Neural cell (in vitro differentiated cells): ENCODE results near the gene GLYATL1. TPM values are rescaled to one million over a fixed set of nuclear protein-coding genes. Genes with fewer than 3 reads are reported as not detected.

Experiments
- H2AFZ ChIP-seq: fragments of 200-600, 300-800 bp; sonication (generic), shearing (Covaris generic); 2 replicates; pipeline ENCODE4 v1.6.0; 2014; ENCODE audit warnings: low read depth, mild to moderate bottlenecking, antibody characterized with exemption, low read length, moderate library complexity
- H3F3A ChIP-seq: fragments of 200-600 bp; shearing (Covaris generic); 2 replicates; pipeline ENCODE4 v1.6.1; 2016; ENCODE audit warnings: mild to moderate bottlenecking, moderate library complexity, mixed read lengths, antibody characterized with exemption, low read length; ENCODE audit not compliant: insufficient read depth, poor library complexity, severe bottlenecking
- H3K27ac ChIP-seq: fragments of 200-600, 300-800 bp; sonication (generic), shearing (Covaris generic); 2 replicates; pipeline ENCODE4 v1.5.1; 2014; ENCODE audit warnings: mild to moderate bottlenecking, low read length, moderate library complexity
- H3K27me3 ChIP-seq: fragments of 300-800, 200-600 bp; sonication (generic), shearing (Covaris generic); 2 replicates; pipeline ENCODE4 v1.6.0; 2014; ENCODE audit warnings: mild to moderate bottlenecking, low read depth, low read length, moderate library complexity; ENCODE audit not compliant: insufficient read depth
- H3K36me3 ChIP-seq: fragments of 300-800, 200-600 bp; sonication (generic), shearing (Covaris generic); 2 replicates; pipeline ENCODE4 v1.5.1; 2014; ENCODE audit warnings: mild to moderate bottlenecking, antibody characterized with exemption, low read length, moderate library complexity; ENCODE audit not compliant: insufficient read depth
- H3K4me2 ChIP-seq: fragments of 300-800, 200-600 bp; sonication (generic), shearing (Covaris generic); 2 replicates; pipeline ENCODE4 v1.6.0; 2014; ENCODE audit warnings: mild to moderate bottlenecking, low read length
- H3K4me3 ChIP-seq: fragments of 300-800, 200-600 bp; sonication (generic), shearing (Covaris generic); 2 replicates; pipeline ENCODE4 v1.5.1; 2014; ENCODE audit warnings: mild to moderate bottlenecking, low read length, moderate library complexity
- H3K79me2 ChIP-seq: fragments of 200-600 bp; shearing (Covaris generic); replicated peaks from 2 replicates; pipeline ENCODE4 v1.6.0; 2014; ENCODE audit warnings: mild to moderate bottlenecking, low read length, moderate library complexity; ENCODE audit not compliant: insufficient read depth
- H3K9ac ChIP-seq: fragments of 300-800, 200-600 bp; sonication (generic), shearing (Covaris generic); 2 replicates; pipeline ENCODE4 v1.6.1; 2016; ENCODE audit warnings: mild to moderate bottlenecking, low read length, mixed read lengths
- H3K9me2 ChIP-seq: fragments of 200-600 bp; shearing (Covaris generic); 2 replicates; pipeline ENCODE4 v1.6.1; 2016; ENCODE audit warnings: mild to moderate bottlenecking, low read length, mixed read lengths; ENCODE audit not compliant: insufficient read depth
- H3K9me3 ChIP-seq: fragments of 200-600, 300-800 bp; sonication (generic), shearing (Covaris generic); 2 replicates; pipeline ENCODE4 v1.6.1; 2016; ENCODE audit warnings: mild to moderate bottlenecking, mixed run types, low read length, moderate library complexity, mixed read lengths
- H4K20me1 ChIP-seq: fragments of 200-600 bp; shearing (Covaris generic); 2 replicates; pipeline ENCODE4 v1.6.1; 2016; ENCODE audit warnings: mild to moderate bottlenecking, mixed run types; ENCODE audit not compliant: insufficient read depth
- EP300 ChIP-seq: fragments of 450-650 bp; conservative IDR thresholded peaks from 2 replicates; pipeline ENCODE4 v1.6.1; 2014; ENCODE audit warnings: antibody characterized with exemption, mild to moderate bottlenecking, moderate library complexity; ENCODE audit not compliant: poor library complexity, severe bottlenecking
- EZH2 ChIP-seq: fragments of 200-600, 300-800 bp; shearing (Covaris generic), sonication (generic); IDR thresholded peaks from 2 replicates; pipeline ENCODE4 v1.6.1; 2014; ENCODE audit warnings: antibody characterized with exemption, low read length, borderline replicate concordance, mild to moderate bottlenecking; ENCODE audit not compliant: insufficient read depth, poor library complexity, severe bottlenecking
- MXI1 ChIP-seq: fragments of 450-650 bp; conservative IDR thresholded peaks from 2 replicates; pipeline ENCODE4 v1.6.1; 2014; ENCODE audit warnings: antibody characterized with exemption, mild to moderate bottlenecking; ENCODE audit not compliant: poor library complexity, severe bottlenecking
- POLR2AphosphoS5 ChIP-seq: IDR thresholded peaks from 2 replicates; pipeline ENCODE4 v1.6.1; 2012
- RAD21 ChIP-seq: fragments of 450-650 bp; conservative IDR thresholded peaks from 2 replicates; pipeline ENCODE4 v1.6.1; 2014; ENCODE audit warnings: antibody characterized with exemption, mild to moderate bottlenecking, moderate library complexity
- SMC3 ChIP-seq: fragments of 450-650 bp; conservative IDR thresholded peaks from 2 replicates; pipeline ENCODE4 v1.6.1; 2014; ENCODE audit warnings: antibody characterized with exemption, mild to moderate bottlenecking, moderate library complexity; ENCODE audit not compliant: poor library complexity
- TAF1 ChIP-seq: IDR thresholded peaks from 2 replicates; pipeline ENCODE4 v1.6.1; 2012; ENCODE audit warnings: low read depth
- polyA plus RNA-seq: library from polyadenylated mRNA; depleted of rRNA; stranded (reverse); fragments of >200 nt; gene quantifications from 2 replicates; pipeline ENCODE4 v1.2.3, GENCODE V29; 2014
- TF ChIP-seq, protein P1 (sequence below): fragments of 450-650 bp; IDR thresholded peaks from 2 replicates; pipeline ENCODE4 v1.5.1; 2014; ENCODE audit warnings: antibody characterized with exemption, mild to moderate bottlenecking, moderate library complexity; ENCODE audit not compliant: poor library complexity, severe bottlenecking
- TF ChIP-seq, protein P2 (sequence below): IDR thresholded peaks from 2 replicates; pipeline ENCODE4 v1.6.1; 2012; ENCODE audit warnings: borderline replicate concordance

GLYATL1 gene
- polyA plus RNA-seq, 1 donor from 2014 or later = 0.84 TPM

DNA sequence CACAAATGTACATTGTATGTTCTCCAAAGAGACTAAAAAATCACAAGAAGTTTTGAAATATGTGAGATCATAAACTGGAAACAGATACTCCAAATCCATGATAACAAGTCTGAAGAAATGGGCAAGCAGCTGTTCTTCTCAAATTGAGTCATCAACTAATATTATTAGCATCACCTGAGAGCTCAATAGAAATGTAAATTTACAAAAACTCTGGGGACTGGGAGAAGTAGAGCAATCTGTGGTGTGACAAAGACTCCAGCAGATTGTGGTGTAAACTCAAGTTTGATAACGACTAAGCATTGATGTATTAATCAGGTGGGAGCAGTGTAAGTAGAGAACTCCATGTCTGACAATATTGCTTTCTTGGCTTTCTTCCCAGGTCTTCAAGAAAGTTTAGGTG lies 53.2 kb downstream of the GLYATL1 start:
- TF ChIP-seq EP300 = no peak
- TF ChIP-seq TAF1 = no peak
- TF ChIP-seq, protein P1, sequence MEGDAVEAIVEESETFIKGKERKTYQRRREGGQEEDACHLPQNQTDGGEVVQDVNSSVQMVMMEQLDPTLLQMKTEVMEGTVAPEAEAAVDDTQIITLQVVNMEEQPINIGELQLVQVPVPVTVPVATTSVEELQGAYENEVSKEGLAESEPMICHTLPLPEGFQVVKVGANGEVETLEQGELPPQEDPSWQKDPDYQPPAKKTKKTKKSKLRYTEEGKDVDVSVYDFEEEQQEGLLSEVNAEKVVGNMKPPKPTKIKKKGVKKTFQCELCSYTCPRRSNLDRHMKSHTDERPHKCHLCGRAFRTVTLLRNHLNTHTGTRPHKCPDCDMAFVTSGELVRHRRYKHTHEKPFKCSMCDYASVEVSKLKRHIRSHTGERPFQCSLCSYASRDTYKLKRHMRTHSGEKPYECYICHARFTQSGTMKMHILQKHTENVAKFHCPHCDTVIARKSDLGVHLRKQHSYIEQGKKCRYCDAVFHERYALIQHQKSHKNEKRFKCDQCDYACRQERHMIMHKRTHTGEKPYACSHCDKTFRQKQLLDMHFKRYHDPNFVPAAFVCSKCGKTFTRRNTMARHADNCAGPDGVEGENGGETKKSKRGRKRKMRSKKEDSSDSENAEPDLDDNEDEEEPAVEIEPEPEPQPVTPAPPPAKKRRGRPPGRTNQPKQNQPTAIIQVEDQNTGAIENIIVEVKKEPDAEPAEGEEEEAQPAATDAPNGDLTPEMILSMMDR = no peak
- TF ChIP-seq RAD21 = no peak
- TF ChIP-seq EZH2 = no peak
- no peak for TF ChIP-seq SMC3
- TF ChIP-seq, protein P2, sequence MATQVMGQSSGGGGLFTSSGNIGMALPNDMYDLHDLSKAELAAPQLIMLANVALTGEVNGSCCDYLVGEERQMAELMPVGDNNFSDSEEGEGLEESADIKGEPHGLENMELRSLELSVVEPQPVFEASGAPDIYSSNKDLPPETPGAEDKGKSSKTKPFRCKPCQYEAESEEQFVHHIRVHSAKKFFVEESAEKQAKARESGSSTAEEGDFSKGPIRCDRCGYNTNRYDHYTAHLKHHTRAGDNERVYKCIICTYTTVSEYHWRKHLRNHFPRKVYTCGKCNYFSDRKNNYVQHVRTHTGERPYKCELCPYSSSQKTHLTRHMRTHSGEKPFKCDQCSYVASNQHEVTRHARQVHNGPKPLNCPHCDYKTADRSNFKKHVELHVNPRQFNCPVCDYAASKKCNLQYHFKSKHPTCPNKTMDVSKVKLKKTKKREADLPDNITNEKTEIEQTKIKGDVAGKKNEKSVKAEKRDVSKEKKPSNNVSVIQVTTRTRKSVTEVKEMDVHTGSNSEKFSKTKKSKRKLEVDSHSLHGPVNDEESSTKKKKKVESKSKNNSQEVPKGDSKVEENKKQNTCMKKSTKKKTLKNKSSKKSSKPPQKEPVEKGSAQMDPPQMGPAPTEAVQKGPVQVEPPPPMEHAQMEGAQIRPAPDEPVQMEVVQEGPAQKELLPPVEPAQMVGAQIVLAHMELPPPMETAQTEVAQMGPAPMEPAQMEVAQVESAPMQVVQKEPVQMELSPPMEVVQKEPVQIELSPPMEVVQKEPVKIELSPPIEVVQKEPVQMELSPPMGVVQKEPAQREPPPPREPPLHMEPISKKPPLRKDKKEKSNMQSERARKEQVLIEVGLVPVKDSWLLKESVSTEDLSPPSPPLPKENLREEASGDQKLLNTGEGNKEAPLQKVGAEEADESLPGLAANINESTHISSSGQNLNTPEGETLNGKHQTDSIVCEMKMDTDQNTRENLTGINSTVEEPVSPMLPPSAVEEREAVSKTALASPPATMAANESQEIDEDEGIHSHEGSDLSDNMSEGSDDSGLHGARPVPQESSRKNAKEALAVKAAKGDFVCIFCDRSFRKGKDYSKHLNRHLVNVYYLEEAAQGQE = no peak
- TF ChIP-seq POLR2AphosphoS5 = no peak
- TF ChIP-seq MXI1 = no peak
- Histone ChIP-seq H3K36me3 (no peaks in the 10 kb centered on the region), H3K9me3 (no peaks in the 10 kb centered on the region), H3K79me2 (no peaks in the 10 kb centered on the region), H3K9ac (no peak overlapping the region), H3K27ac (no peak overlapping the region), H3K27me3 (no peaks in the 10 kb centered on the region), H3K4me3 (no peak overlapping the region), H3K9me2 (no peaks in the 10 kb centered on the region), H3F3A (no peaks in the 10 kb centered on the region), H4K20me1 (no peaks in the 10 kb centered on the region), H3K4me2 (no peak overlapping the region), H2AFZ (no peak overlapping the region)

DNA sequence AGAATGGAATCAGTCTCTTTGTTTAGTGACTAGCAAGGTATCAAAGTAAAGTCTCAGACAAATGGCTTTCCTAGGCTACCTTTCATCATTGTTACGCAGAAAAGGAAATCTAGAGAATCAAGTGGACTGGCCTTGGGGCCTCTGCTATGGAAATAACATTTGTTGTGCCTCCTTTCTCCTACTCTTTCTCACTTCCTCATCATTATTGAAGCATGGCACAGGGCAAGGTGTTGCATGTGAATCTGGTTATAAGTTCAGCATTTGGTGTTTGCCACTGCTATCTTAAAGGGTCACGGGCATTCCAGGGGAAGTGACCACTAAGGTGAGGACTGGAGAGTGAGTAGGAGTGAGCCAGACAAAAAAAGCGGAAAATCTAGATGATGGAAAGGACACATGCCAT lies 54.9 kb downstream of the GLYATL1 start:
- no peaks in the 10 kb centered on the region for H3F3A ChIP-seq
- H3K4me3 ChIP-seq = no peak overlapping the region
- H3K27me3 ChIP-seq = no peaks in the 10 kb centered on the region
- TF ChIP-seq POLR2AphosphoS5 (no peak), EZH2 (no peak), MXI1 (no peak), SMC3 (no peak), RAD21 (no peak), EP300 (no peak), TAF1 (no peak)
- TF ChIP-seq, protein P2 = no peak
- TF ChIP-seq, protein P1 = no peak
- no peak overlapping the region for H3K27ac ChIP-seq
- H3K4me2 ChIP-seq = no peak overlapping the region
- H3K9me2 ChIP-seq = no peaks in the 10 kb centered on the region
- H2AFZ ChIP-seq = no peak overlapping the region
- H3K36me3 ChIP-seq = no peaks in the 10 kb centered on the region
- H3K9ac ChIP-seq = no peak overlapping the region
- no peaks in the 10 kb centered on the region for H3K9me3 ChIP-seq
- H3K79me2 ChIP-seq = no peaks in the 10 kb centered on the region
- no peaks in the 10 kb centered on the region for H4K20me1 ChIP-seq
